ENCODE results near the gene ZNF184.

ZNF184 gene

DNA sequence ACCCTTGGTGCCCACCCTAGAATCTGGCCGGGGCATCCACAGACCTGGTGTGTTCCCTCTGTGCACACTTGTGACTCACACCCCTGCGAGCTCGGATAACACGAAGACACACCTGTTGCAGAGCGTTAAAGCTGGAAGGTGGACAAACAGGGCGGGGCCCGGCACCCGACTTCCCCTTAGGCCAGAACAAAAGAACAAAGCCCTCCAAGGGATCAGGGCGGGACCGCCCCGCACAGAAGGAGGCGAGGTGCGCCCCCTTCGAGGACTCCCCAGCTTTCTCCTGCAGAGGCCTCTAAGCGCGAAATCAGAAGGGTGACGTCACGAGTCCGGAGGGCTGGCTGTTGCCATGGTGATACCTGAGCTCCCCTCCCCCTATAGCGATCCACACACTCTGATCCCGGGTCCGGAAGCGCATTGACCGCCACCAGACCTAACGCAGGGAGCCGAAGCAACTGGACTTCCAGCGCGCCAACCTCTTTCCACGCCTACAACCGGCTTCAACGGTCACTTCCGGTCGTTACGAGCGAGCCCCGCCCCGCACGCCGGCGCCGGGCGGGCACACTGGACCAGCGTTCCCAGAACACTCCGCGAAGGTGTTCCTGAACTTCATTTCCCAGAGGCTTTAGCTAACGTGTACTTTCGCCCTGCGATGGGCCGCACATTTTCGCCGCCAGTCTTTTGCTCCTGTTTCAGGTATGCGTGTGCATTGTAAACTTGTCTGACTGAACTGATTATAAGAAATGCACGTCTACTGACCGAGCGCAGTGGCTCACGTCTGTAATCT is at the start of gene ZNF184:
TSS of gene ZNF184 (minus strand) at position 489 of the 784 bp plus-strand sequence. CDS start 811 bp downstream, outside the sequence.
- peak within 1 kb of the TSS; percentile 93 for H3K4me3 ChIP-seq (ENCODE audit: low read length)
- peak; percentile 98 for DNase-seq (ENCODE audit: low read depth)
- TF ChIP-seq, protein P1, sequence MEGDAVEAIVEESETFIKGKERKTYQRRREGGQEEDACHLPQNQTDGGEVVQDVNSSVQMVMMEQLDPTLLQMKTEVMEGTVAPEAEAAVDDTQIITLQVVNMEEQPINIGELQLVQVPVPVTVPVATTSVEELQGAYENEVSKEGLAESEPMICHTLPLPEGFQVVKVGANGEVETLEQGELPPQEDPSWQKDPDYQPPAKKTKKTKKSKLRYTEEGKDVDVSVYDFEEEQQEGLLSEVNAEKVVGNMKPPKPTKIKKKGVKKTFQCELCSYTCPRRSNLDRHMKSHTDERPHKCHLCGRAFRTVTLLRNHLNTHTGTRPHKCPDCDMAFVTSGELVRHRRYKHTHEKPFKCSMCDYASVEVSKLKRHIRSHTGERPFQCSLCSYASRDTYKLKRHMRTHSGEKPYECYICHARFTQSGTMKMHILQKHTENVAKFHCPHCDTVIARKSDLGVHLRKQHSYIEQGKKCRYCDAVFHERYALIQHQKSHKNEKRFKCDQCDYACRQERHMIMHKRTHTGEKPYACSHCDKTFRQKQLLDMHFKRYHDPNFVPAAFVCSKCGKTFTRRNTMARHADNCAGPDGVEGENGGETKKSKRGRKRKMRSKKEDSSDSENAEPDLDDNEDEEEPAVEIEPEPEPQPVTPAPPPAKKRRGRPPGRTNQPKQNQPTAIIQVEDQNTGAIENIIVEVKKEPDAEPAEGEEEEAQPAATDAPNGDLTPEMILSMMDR (conservative IDR thresholded peaks at IDR 0.05; ENCODE audit: low read length) = peak; percentile 12

- DNase-seq (ENCODE audit: low read depth) = peak; percentile 87
- TF ChIP-seq, protein P1 (conservative IDR thresholded peaks at IDR 0.05; ENCODE audit: low read length) = peak; percentile 87
- peak overlapping the region; percentile 90 for H3K4me3 ChIP-seq (ENCODE audit: low read length)
Measured at GRCh38 chr6:27518881-27519795, 46.2 kb upstream of the ZNF184 start.

DNA sequence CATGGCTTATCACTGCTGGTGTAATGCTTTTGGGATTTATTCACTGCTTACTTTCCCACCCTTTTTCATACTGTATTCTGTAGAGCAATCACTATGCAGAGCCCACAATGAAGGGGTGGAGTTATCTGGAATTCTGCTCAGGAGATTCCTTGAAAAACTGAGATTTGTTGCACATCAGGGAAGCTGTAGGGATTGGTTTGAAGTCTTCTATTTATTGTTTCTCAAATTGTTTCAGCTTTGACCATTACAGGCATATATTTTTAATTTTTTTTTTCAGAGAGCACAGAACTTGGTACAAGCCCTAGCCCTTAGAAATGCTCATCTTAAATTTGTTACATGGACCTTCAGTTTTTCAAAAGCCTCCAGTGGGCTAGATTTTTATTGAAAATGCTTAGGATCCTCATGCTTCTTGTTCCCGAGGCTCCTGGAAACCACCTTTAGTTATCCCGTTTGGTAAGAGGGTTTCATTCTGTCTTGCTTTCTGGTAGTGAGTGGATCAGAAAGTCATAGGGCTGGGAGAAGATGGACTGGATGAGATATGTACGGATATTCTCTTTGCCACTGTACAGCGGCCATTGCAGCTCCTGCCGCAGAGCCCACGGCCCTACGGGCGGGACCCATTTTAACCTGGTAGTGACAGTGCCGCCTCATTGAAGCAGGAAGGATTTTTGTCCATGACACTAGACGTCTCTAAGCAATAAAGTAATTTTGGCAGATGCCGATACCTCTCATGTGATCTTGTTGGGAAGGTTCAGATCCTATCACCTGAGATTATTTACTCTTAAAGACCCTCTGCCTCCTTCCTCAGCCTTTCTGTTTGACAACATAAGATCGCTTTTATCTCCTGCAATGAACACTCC is 45.3 kb upstream of the ZNF184 start:
- no peak for DNase-seq (ENCODE audit: low read depth)
- H3K4me3 ChIP-seq (ENCODE audit: low read length) = peak overlapping the region; percentile 90

DNA sequence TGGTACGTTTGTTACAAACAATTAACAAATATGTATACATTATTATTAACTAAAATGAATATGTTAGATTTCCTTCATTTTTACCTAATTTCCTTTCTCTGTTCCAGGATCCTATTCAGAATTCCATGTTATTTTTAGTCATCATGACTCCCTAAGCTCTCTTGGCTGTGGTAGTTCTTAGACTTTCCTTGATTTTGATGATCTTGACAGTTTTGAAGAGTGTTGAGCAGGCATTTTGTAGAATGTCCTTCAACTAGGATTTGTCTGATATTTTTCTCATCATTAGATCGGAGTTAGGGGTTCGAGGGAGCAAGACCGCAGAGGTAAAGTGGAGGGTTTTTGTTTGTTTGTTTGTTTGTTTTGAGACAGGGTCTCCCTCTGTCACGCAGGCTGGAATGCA is 44.3 kb upstream of the ZNF184 start:
- TF ChIP-seq, protein P1 (conservative IDR thresholded peaks at IDR 0.05; ENCODE audit: low read length) = no peak
- no peak overlapping the region for H3K4me3 ChIP-seq (ENCODE audit: low read length)
- no peak for DNase-seq (ENCODE audit: low read depth)

More for the DNA sequence above, 45.3 kb upstream of the ZNF184 start:
- TF ChIP-seq, protein P1 (conservative IDR thresholded peaks at IDR 0.05; ENCODE audit: low read length) = no peak

GRCh38 chr6:27514906-27515495 is 42.1 kb upstream of the ZNF184 start:
- H3K4me3 ChIP-seq (ENCODE audit: low read length) = peak overlapping the region; percentile 41
- TF ChIP-seq, protein P1 (conservative IDR thresholded peaks at IDR 0.05; ENCODE audit: low read length) = no peak

DNA sequence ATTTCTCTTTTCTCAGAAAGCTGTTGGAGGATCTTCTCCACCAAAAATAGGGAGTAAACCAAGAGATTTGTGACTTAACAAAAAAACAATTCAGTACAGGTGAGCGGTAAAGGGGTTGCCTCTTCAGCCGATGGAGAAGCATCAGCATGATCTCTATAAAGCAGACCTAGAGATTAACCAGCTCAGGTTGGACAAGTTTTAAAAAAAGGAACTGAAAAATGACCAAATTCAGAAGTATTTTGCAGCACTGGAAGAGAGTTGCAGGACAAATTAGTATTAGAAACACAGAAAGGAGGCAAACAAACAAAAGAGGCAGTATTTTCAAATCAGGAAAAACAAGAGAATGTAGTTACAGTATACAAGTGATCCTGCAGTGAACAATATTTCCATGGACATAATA is 39.6 kb upstream of the ZNF184 start:
- no peak for DNase-seq (ENCODE audit: low read depth)
- TF ChIP-seq, protein P1 (conservative IDR thresholded peaks at IDR 0.05; ENCODE audit: low read length) = no peak
- no peak overlapping the region for H3K4me3 ChIP-seq (ENCODE audit: low read length)

More at GRCh38 chr6:27514906-27515495, 42.1 kb upstream of the ZNF184 start:
- DNase-seq (ENCODE audit: low read depth) = no peak

All from AG10803 (cell line).